Neural progenitor cell (in vitro differentiated cells): ENCODE data around the gene KRTAP5-6. TPM values are rescaled to one million over a fixed set of nuclear protein-coding genes. Genes with fewer than 3 reads are reported as not detected.

Experiments used
- DNase-seq: peaks from one replicate; pipeline ENCODE4 v3.0.0-alpha.2; 2016; ENCODE audit warnings: low spot score
- H2AFZ ChIP-seq: fragments of 200-600 bp; sonication (generic); replicated peaks from 2 replicates; pipeline ENCODE4 v1.6.1; 2016; ENCODE audit warnings: antibody characterized with exemption
- H3F3A ChIP-seq: fragments of 200-600 bp; sonication (generic); 2 replicates; pipeline ENCODE4 v1.6.1; 2016; ENCODE audit warnings: antibody characterized with exemption, low read depth
- H3K27ac ChIP-seq: fragments of 200-600 bp; sonication (generic); 2 replicates; pipeline ENCODE4 v1.5.1; 2016; ENCODE audit warnings: mild to moderate bottlenecking
- H3K27me3 ChIP-seq: fragments of 200-600 bp; sonication (generic); 2 replicates; pipeline ENCODE4 v1.6.1; 2016; ENCODE audit warnings: mild to moderate bottlenecking, moderate library complexity
- H3K36me3 ChIP-seq: fragments of 200-600 bp; sonication (generic); 2 replicates; pipeline ENCODE4 v1.5.1; 2016
- H3K4me1 ChIP-seq: fragments of 200-600 bp; sonication (generic); 2 replicates; pipeline ENCODE4 v1.6.1; 2016; ENCODE audit warnings: mixed run types
- H3K4me2 ChIP-seq: fragments of 200-600 bp; sonication (generic); 2 replicates; pipeline ENCODE4 v1.6.1; 2016
- H3K4me3 ChIP-seq: fragments of 200-600 bp; sonication (generic); 2 replicates; pipeline ENCODE4 v1.5.1; 2016
- H3K79me2 ChIP-seq: fragments of 200-600 bp; sonication (generic); 2 replicates; pipeline ENCODE4 v1.6.1; 2016; ENCODE audit warnings: low read depth
- H3K9ac ChIP-seq: fragments of 200-600 bp; sonication (generic); 2 replicates; pipeline ENCODE4 v1.6.1; 2016
- H3K9me3 ChIP-seq: fragments of 200-600 bp; sonication (generic); 2 replicates; pipeline ENCODE4 v1.5.1; 2016; ENCODE audit warnings: low read depth
- H4K20me1 ChIP-seq: fragments of 200-600 bp; sonication (generic); 2 replicates; pipeline ENCODE4 v1.6.1; 2016; ENCODE audit warnings: low read depth
- H3K27ac Mint-ChIP-seq: 3 replicates; pipeline ENCODE4 v1.8.0; 2021; ENCODE audit warnings: mixed read lengths
- H3K27me3 Mint-ChIP-seq: 2 replicates; pipeline ENCODE4 v1.8.0; 2022; ENCODE audit warnings: low read depth, mild to moderate bottlenecking, inconsistent platforms, moderate library complexity, mixed read lengths; ENCODE audit not compliant: insufficient read depth
- H3K36me3 Mint-ChIP-seq: 3 replicates; pipeline ENCODE4 v1.8.0; 2021; ENCODE audit warnings: mixed read lengths
- H3K4me1 Mint-ChIP-seq: 3 replicates; pipeline ENCODE4 v1.8.0; 2021; ENCODE audit warnings: mixed read lengths
- H3K4me3 Mint-ChIP-seq: 3 replicates; pipeline ENCODE4 v1.8.0; 2021; ENCODE audit warnings: mild to moderate bottlenecking, moderate library complexity, mixed read lengths
- H3K9me3 Mint-ChIP-seq: 3 replicates; pipeline ENCODE4 v1.8.0; 2020; ENCODE audit warnings: mixed read lengths
- CTCF ChIP-seq: fragments of 200-600 bp; sonication (generic); IDR thresholded peaks from 2 replicates; pipeline ENCODE4 v1.5.1; 2017; ENCODE audit warnings: antibody characterized with exemption, mild to moderate bottlenecking
- EZH2 ChIP-seq: fragments of 200-600 bp; sonication (generic); IDR thresholded peaks from 2 replicates; pipeline ENCODE4 v1.6.1; 2017; ENCODE audit warnings: antibody characterized with exemption, mild to moderate bottlenecking, moderate library complexity
- EZH2phosphoT487 ChIP-seq: fragments of 200-600 bp; sonication (generic); IDR thresholded peaks from 2 replicates; pipeline ENCODE4 v1.6.1; 2017; ENCODE audit warnings: antibody characterized with exemption
- total RNA-seq: library from RNA; depleted of rRNA; stranded (reverse); fragments of >200 nt; gene quantifications from 2 replicates; pipeline ENCODE4 v1.2.3, GENCODE V29; 2015; ENCODE audit warnings: low replicate concordance

KRTAP5-6 gene
- total RNA-seq, 1 donor from 2014 or later: not detected

GRCh38 chr11:1717745-1718144 lies 20.8 kb downstream of the KRTAP5-6 start:
- H3K4me2 ChIP-seq: no peak overlapping the region
- H3K36me3 Mint-ChIP-seq: no peaks in the 10 kb centered on the region
- no peaks in the 10 kb centered on the region for H3K9me3 Mint-ChIP-seq
- H3K27me3 Mint-ChIP-seq: peaks cover 5% of the 10 kb centered on the region
- TF ChIP-seq EZH2: no peak
- TF ChIP-seq CTCF: no peak
- no peak for TF ChIP-seq EZH2phosphoT487
- no peaks in the 10 kb centered on the region for H3K36me3 ChIP-seq
- no peaks in the 10 kb centered on the region for H4K20me1 ChIP-seq
- no peak overlapping the region for H3K4me3 Mint-ChIP-seq
- no peak overlapping the region for H2AFZ ChIP-seq
- no peaks in the 10 kb centered on the region for H3F3A ChIP-seq
- no peak overlapping the region for H3K4me3 ChIP-seq
- H3K27me3 ChIP-seq: peaks cover 12% of the 10 kb centered on the region
- no peak overlapping the region for H3K27ac Mint-ChIP-seq
- H3K4me1 ChIP-seq: no peaks in the 10 kb centered on the region
- H3K4me1 Mint-ChIP-seq: no peaks in the 10 kb centered on the region
- H3K9me3 ChIP-seq: no peaks in the 10 kb centered on the region
- no peaks in the 10 kb centered on the region for H3K79me2 ChIP-seq
- H3K27ac ChIP-seq: no peak overlapping the region
- no peak overlapping the region for H3K9ac ChIP-seq
- no peak for DNase-seq

- Histone ChIP-seq H3K27ac (no peak overlapping the region), H2AFZ (no peak overlapping the region), H3K4me2 (no peak overlapping the region), H3K4me3 (no peak overlapping the region), H3K36me3 (no peaks in the 10 kb centered on the region), H3K4me1 (no peaks in the 10 kb centered on the region), H3K9me3 (no peaks in the 10 kb centered on the region), H4K20me1 (no peaks in the 10 kb centered on the region), H3K9ac (no peak overlapping the region), H3K27me3 (peaks cover 12% of the 10 kb centered on the region), H3F3A (no peaks in the 10 kb centered on the region), H3K79me2 (no peaks in the 10 kb centered on the region)
- H3K27ac Mint-ChIP-seq: no peak overlapping the region
- H3K9me3 Mint-ChIP-seq: no peaks in the 10 kb centered on the region
- peaks cover 5% of the 10 kb centered on the region for H3K27me3 Mint-ChIP-seq
- H3K36me3 Mint-ChIP-seq: no peaks in the 10 kb centered on the region
- no peaks in the 10 kb centered on the region for H3K4me1 Mint-ChIP-seq
- TF ChIP-seq EZH2phosphoT487: no peak
- TF ChIP-seq EZH2: no peak
- no peak for TF ChIP-seq CTCF
- no peak for DNase-seq
- no peak overlapping the region for H3K4me3 Mint-ChIP-seq
Measured at GRCh38 chr11:1718326-1718725, 21.3 kb downstream of the KRTAP5-6 start.

DNA sequence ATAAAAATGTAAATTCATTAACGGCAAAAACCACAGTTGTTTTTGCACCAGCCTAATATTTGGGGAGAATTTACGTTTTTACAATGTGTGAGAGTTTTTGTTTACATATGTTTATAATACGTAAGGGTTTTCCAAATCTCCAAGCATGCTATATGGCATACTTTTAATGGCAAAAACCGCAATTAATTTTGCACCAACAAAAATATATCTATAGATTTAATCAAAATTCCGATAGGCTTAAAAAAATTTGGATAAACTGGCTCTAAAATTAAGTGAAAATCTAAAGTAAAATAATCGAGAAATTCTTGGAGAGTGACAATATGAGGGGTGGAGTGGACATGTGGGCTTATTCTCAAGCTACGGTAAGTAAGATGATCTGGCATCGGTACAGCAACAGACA lies 22.8 kb downstream of the KRTAP5-6 start:
- peaks cover 5% of the 10 kb centered on the region for H3K27me3 Mint-ChIP-seq
- Histone ChIP-seq H4K20me1 (no peaks in the 10 kb centered on the region), H3K79me2 (no peaks in the 10 kb centered on the region), H3K9ac (no peak overlapping the region), H3F3A (no peaks in the 10 kb centered on the region), H3K27ac (no peak overlapping the region), H3K9me3 (no peaks in the 10 kb centered on the region), H3K27me3 (peaks cover 12% of the 10 kb centered on the region), H3K36me3 (no peaks in the 10 kb centered on the region), H2AFZ (no peak overlapping the region), H3K4me2 (no peak overlapping the region), H3K4me1 (no peaks in the 10 kb centered on the region), H3K4me3 (no peak overlapping the region)
- no peak overlapping the region for H3K27ac Mint-ChIP-seq
- H3K4me1 Mint-ChIP-seq: no peaks in the 10 kb centered on the region
- no peak overlapping the region for H3K4me3 Mint-ChIP-seq
- H3K9me3 Mint-ChIP-seq: no peaks in the 10 kb centered on the region
- TF ChIP-seq EZH2phosphoT487 (no peak), EZH2 (no peak), CTCF (no peak)
- no peak for DNase-seq
- no peaks in the 10 kb centered on the region for H3K36me3 Mint-ChIP-seq
